HepG2 (cell line): ENCODE data around the gene ENPP1. TPM values are rescaled to one million over a fixed set of nuclear protein-coding genes. Genes with fewer than 3 reads are reported as not detected.

Experiments
- EP300 ChIP-seq, 3 experiments: sonication (generic) in 1 of 3; formaldehyde crosslinking in 1 of 3; IDR thresholded peaks; 2 replicates each; pipeline versions ENCODE4 v1.5.1 to v1.6.1; 2011 to 2020; ENCODE audit warnings: low read depth in 2 of 3, low read length in 2 of 3, borderline replicate concordance in 1 of 3, improper control_type of control experiment in 1 of 3, mild to moderate bottlenecking in 1 of 3, missing genetic modification reagents in 1 of 3, moderate library complexity in 1 of 3
- ERF ChIP-seq: IDR thresholded peaks from 2 replicates; pipeline ENCODE4 v1.6.1; 2018; ENCODE audit warnings: missing biosample characterization, missing genetic modification reagents
- ETV5 ChIP-seq: IDR thresholded peaks from 2 replicates; pipeline ENCODE4 v1.6.1; 2018; ENCODE audit warnings: missing biosample characterization, missing genetic modification reagents, inconsistent platforms, borderline replicate concordance
- FOXP1 ChIP-seq, 2 experiments: fragments of 450-650 bp in 1 of 2; IDR thresholded peaks; 2 replicates each; pipeline ENCODE4 v1.6.1; 2017 to 2018; ENCODE audit warnings: antibody characterized with exemption in 1 of 2
- GABPB1 ChIP-seq: IDR thresholded peaks from 2 replicates; pipeline ENCODE4 v1.6.1; 2016; ENCODE audit warnings: mild to moderate bottlenecking, missing genetic modification reagents, moderate library complexity, missing compliant biosample characterization
- MXD4 ChIP-seq: IDR thresholded peaks from 2 replicates; pipeline ENCODE4 v1.6.1; 2016; ENCODE audit warnings: mild to moderate bottlenecking, missing biosample characterization, missing genetic modification reagents
- PCBP2 ChIP-seq: fragments of 200-400 bp; formaldehyde crosslinking; optimal IDR thresholded peaks from 2 replicates; pipeline ENCODE3; 2018; ENCODE audit warnings: low read length, low read depth; ENCODE audit not compliant: poor library complexity, severe bottlenecking
- POGZ ChIP-seq: sonication (generic); formaldehyde crosslinking; IDR thresholded peaks from 2 replicates; pipeline ENCODE4 v1.4.0; 2020; ENCODE audit warnings: mild to moderate bottlenecking, missing genetic modification reagents
- PPARG ChIP-seq: conservative IDR thresholded peaks from 2 replicates; pipeline ENCODE4 v1.6.1; 2016; ENCODE audit warnings: missing biosample characterization, missing genetic modification reagents
- RORA ChIP-seq: sonication (generic); formaldehyde crosslinking; IDR thresholded peaks from 2 replicates; pipeline ENCODE4 v1.5.0; 2020; ENCODE audit warnings: mild to moderate bottlenecking, missing genetic modification reagents, moderate library complexity
- ZNF577 ChIP-seq: sonication (generic); formaldehyde crosslinking; IDR thresholded peaks from 2 replicates; pipeline ENCODE4 v1.4.0; 2020; ENCODE audit warnings: mild to moderate bottlenecking, low read depth, missing genetic modification reagents, borderline replicate concordance
- polyA plus RNA-seq, 8 experiments: library from polyadenylated mRNA; depleted of rRNA in 3 of 8; stranded (reverse) in 7 of 8; unstranded in 1 of 8; fragments of >200 nt; fragmentation: Illumina TruSeq in 4 of 8; extraction: Trizol in 4 of 8; gene quantifications; 2 replicates each; pipeline versions ENCODE4 v1.2.1 to v1.2.3, GENCODE V29; 2011 to 2016; ENCODE audit warnings: low read depth in 4 of 8, missing spikeins in 1 of 8, mixed read lengths in 1 of 8; ENCODE audit not compliant: insufficient read depth in 1 of 8
- total RNA-seq, 5 experiments: library from RNA; depleted of rRNA; stranded (reverse); fragments of >200 nt; fragmentation: Illumina TruSeq; extraction: Trizol; gene quantifications; 2 replicates each; pipeline ENCODE4 v1.2.3, GENCODE V29; 2016; ENCODE audit warnings: low read depth in 1 of 5
- TF ChIP-seq, protein P1 (sequence below): sonication (generic); formaldehyde crosslinking; IDR thresholded peaks from 2 replicates; pipeline ENCODE4 v1.5.1; 2020; ENCODE audit warnings: missing genetic modification reagents, mild to moderate bottlenecking, borderline replicate concordance
- TF ChIP-seq, protein P2 (sequence below): sonication (generic); formaldehyde crosslinking; IDR thresholded peaks from 2 replicates; pipeline ENCODE4 v1.5.0; 2020; ENCODE audit warnings: mild to moderate bottlenecking, missing genetic modification reagents, moderate library complexity
- TF ChIP-seq, protein P3 (sequence below): sonication (generic); formaldehyde crosslinking; IDR thresholded peaks from 2 replicates; pipeline ENCODE4 v1.4.0; 2020; ENCODE audit warnings: missing genetic modification reagents
- TF ChIP-seq, protein P4 (sequence below), 2 experiments: sonication (generic) in 1 of 2; formaldehyde crosslinking in 1 of 2; IDR thresholded peaks; 2 replicates each; pipeline versions ENCODE4 v1.4.0 to v1.6.1; 2016 to 2020; ENCODE audit warnings: borderline replicate concordance in 1 of 2, low read depth in 1 of 2, mild to moderate bottlenecking in 1 of 2, missing genetic modification reagents in 1 of 2

ENPP1 gene
- total and polyA plus RNA-seq, 2 of the 13 experiments (the other 11 are each of a cell fraction or from before 2014, with no cell fraction given) = 56.5 to 160 TPM

DNA sequence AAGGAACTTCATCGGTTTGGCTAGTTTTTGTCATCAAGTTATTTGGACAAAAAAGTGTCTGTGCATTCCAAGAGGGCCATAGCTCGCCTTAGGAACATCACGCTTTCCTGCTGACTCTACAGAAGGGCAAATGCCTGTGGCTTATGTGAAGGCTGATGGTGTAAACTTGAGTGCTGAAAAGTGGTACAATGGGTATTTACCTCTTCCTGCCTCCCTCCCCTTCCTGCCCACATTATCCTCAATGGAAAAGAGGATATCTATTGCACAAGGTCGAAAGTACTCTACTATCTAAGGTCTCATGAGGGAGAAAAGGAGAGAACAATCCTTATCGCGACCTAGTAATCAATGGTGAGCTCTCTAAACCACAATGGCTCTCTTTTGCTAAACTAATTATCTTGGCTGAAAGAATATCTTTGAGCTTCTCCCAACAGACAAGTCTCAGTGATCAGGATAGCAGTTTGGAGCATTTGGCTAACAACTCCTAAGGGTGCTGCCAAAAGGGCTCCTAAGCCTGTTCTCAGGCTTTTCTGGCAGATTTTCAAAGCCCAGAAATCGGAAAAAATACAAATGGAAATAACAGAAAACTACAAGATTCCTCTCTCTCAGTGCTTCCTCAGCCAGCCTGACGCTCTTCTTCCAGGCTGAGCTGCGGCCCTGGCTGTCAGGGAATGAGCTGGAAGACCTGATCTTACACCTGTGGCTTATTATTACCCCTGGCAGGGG, 42.6 kb upstream of the ENPP1 start (continued):
- TF ChIP-seq ERF (CRISPR knock-in tag) (peak; percentile 66), EP300 (IDR thresholded peaks at IDR 0.05; ENCODE audit: low read depth in 2 of 2, low read length in 2 of 2) (peak in 1 of 2 experiments; percentile 84; a peak in 2 of 4 replicates), EP300 (CRISPR knock-in tag; IDR thresholded peaks at IDR 0.05; ENCODE audit: borderline replicate concordance) (peak; percentile 60; the same call in 1 of the 2 replicates), POGZ (CRISPR knock-in tag) (peak; percentile 87), PPARG (peak; percentile 59; the same call in 1 of the 2 replicates), RORA (CRISPR knock-in tag) (no peak), ZNF577 (no peak), PCBP2 (no peak), MXD4 (CRISPR knock-in tag) (no peak), GABPB1 (CRISPR knock-in tag) (peak; percentile 28; the same call in 1 of the 2 replicates), FOXP1 (IDR thresholded peaks at IDR 0.05) (no peak), FOXP1 (CRISPR knock-in tag; IDR thresholded peaks at IDR 0.05) (peak; percentile 83; the same call in 1 of the 2 replicates), ETV5 (peak; percentile 88)
- TF ChIP-seq, protein P1, sequence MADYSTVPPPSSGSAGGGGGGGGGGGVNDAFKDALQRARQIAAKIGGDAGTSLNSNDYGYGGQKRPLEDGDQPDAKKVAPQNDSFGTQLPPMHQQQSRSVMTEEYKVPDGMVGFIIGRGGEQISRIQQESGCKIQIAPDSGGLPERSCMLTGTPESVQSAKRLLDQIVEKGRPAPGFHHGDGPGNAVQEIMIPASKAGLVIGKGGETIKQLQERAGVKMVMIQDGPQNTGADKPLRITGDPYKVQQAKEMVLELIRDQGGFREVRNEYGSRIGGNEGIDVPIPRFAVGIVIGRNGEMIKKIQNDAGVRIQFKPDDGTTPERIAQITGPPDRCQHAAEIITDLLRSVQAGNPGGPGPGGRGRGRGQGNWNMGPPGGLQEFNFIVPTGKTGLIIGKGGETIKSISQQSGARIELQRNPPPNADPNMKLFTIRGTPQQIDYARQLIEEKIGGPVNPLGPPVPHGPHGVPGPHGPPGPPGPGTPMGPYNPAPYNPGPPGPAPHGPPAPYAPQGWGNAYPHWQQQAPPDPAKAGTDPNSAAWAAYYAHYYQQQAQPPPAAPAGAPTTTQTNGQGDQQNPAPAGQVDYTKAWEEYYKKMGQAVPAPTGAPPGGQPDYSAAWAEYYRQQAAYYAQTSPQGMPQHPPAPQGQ (CRISPR knock-in tag) = no peak
- TF ChIP-seq, protein P2, sequence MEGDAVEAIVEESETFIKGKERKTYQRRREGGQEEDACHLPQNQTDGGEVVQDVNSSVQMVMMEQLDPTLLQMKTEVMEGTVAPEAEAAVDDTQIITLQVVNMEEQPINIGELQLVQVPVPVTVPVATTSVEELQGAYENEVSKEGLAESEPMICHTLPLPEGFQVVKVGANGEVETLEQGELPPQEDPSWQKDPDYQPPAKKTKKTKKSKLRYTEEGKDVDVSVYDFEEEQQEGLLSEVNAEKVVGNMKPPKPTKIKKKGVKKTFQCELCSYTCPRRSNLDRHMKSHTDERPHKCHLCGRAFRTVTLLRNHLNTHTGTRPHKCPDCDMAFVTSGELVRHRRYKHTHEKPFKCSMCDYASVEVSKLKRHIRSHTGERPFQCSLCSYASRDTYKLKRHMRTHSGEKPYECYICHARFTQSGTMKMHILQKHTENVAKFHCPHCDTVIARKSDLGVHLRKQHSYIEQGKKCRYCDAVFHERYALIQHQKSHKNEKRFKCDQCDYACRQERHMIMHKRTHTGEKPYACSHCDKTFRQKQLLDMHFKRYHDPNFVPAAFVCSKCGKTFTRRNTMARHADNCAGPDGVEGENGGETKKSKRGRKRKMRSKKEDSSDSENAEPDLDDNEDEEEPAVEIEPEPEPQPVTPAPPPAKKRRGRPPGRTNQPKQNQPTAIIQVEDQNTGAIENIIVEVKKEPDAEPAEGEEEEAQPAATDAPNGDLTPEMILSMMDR (CRISPR knock-in tag) = no peak
- TF ChIP-seq, protein P3, sequence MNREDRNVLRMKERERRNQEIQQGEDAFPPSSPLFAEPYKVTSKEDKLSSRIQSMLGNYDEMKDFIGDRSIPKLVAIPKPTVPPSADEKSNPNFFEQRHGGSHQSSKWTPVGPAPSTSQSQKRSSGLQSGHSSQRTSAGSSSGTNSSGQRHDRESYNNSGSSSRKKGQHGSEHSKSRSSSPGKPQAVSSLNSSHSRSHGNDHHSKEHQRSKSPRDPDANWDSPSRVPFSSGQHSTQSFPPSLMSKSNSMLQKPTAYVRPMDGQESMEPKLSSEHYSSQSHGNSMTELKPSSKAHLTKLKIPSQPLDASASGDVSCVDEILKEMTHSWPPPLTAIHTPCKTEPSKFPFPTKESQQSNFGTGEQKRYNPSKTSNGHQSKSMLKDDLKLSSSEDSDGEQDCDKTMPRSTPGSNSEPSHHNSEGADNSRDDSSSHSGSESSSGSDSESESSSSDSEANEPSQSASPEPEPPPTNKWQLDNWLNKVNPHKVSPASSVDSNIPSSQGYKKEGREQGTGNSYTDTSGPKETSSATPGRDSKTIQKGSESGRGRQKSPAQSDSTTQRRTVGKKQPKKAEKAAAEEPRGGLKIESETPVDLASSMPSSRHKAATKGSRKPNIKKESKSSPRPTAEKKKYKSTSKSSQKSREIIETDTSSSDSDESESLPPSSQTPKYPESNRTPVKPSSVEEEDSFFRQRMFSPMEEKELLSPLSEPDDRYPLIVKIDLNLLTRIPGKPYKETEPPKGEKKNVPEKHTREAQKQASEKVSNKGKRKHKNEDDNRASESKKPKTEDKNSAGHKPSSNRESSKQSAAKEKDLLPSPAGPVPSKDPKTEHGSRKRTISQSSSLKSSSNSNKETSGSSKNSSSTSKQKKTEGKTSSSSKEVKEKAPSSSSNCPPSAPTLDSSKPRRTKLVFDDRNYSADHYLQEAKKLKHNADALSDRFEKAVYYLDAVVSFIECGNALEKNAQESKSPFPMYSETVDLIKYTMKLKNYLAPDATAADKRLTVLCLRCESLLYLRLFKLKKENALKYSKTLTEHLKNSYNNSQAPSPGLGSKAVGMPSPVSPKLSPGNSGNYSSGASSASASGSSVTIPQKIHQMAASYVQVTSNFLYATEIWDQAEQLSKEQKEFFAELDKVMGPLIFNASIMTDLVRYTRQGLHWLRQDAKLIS (CRISPR knock-in tag) = 0 out of 2 replicates have a peak, but pooled peaks have one; percentile 45
- TF ChIP-seq, protein P4, sequence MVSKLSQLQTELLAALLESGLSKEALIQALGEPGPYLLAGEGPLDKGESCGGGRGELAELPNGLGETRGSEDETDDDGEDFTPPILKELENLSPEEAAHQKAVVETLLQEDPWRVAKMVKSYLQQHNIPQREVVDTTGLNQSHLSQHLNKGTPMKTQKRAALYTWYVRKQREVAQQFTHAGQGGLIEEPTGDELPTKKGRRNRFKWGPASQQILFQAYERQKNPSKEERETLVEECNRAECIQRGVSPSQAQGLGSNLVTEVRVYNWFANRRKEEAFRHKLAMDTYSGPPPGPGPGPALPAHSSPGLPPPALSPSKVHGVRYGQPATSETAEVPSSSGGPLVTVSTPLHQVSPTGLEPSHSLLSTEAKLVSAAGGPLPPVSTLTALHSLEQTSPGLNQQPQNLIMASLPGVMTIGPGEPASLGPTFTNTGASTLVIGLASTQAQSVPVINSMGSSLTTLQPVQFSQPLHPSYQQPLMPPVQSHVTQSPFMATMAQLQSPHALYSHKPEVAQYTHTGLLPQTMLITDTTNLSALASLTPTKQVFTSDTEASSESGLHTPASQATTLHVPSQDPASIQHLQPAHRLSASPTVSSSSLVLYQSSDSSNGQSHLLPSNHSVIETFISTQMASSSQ (IDR thresholded peaks at IDR 0.05; ENCODE audit: low read depth) = no peak
- TF ChIP-seq, protein P4 (CRISPR knock-in tag; IDR thresholded peaks at IDR 0.05; ENCODE audit: borderline replicate concordance) = peak; percentile 60; the same call in 1 of the 2 replicates
